AG09309 (cell line): ENCODE data around the gene SLC39A13.

Experiments
- DNase-seq: peaks from one replicate; pipeline ENCODE4 v3.0.0-alpha.2; 2010; ENCODE audit warnings: low read depth
- H3K4me3 ChIP-seq: 2 replicates; pipeline ENCODE4 v1.5.1; 2011; ENCODE audit warnings: mild to moderate bottlenecking, low read depth, low read length, moderate library complexity; ENCODE audit not compliant: control insufficient read depth
- TF ChIP-seq, protein P1 (sequence below): IDR thresholded peaks from 2 replicates; pipeline ENCODE4 v1.5.1; 2011; ENCODE audit warnings: mild to moderate bottlenecking, low read depth, low read length, inconsistent platforms; ENCODE audit not compliant: insufficient read depth, control insufficient read depth; ENCODE audit errors: missing control alignments

Gene SLC39A13

DNA sequence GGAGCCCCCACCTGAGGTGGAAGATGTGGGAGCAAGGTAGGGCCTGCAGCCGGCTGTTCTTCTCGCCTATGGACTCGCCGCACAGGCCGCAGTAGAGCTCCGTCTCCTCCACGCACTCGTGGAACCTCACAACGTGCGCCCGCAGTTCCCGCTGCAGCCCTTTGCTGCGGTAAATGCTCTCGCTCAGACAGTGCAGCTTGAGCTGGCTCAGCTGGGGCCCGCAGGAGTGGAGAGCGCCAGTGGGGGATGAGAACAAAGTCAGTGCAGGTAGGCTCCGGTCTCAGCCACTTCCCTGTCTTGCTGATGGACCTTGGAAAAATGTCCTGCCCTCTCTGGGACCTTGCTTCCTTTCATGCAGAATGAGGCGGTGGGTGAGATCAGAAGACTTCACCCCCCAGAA is 30.3 kb downstream of the SLC39A13 start:
- DNase-seq, result no peak
- no peak overlapping the region for H3K4me3 ChIP-seq
- TF ChIP-seq, protein P1, sequence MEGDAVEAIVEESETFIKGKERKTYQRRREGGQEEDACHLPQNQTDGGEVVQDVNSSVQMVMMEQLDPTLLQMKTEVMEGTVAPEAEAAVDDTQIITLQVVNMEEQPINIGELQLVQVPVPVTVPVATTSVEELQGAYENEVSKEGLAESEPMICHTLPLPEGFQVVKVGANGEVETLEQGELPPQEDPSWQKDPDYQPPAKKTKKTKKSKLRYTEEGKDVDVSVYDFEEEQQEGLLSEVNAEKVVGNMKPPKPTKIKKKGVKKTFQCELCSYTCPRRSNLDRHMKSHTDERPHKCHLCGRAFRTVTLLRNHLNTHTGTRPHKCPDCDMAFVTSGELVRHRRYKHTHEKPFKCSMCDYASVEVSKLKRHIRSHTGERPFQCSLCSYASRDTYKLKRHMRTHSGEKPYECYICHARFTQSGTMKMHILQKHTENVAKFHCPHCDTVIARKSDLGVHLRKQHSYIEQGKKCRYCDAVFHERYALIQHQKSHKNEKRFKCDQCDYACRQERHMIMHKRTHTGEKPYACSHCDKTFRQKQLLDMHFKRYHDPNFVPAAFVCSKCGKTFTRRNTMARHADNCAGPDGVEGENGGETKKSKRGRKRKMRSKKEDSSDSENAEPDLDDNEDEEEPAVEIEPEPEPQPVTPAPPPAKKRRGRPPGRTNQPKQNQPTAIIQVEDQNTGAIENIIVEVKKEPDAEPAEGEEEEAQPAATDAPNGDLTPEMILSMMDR, result no peak

DNA sequence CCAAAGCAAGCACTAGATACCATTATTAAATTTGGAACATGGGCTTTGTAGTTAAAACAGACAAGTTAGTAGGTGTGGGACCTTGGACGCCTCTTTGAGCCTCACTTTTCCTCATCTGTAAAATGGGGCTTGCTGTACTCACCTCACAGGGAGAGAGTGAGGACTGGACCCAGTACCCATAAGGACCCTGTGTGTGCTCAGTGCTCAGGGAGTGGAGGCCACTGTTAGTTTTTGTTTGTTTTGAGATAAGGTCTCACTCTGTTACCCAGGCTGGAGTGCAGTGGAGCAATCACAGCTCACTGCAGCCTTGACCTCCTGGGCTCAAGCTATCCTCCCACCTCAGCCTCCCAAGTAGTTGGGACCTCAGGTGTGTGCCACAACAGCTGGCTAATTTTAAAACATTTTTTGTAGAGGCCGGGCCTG is 31.7 kb downstream of the SLC39A13 start:
- TF ChIP-seq, protein P1, result no peak
- no peak overlapping the region for H3K4me3 ChIP-seq
- DNase-seq, result no peak

DNA sequence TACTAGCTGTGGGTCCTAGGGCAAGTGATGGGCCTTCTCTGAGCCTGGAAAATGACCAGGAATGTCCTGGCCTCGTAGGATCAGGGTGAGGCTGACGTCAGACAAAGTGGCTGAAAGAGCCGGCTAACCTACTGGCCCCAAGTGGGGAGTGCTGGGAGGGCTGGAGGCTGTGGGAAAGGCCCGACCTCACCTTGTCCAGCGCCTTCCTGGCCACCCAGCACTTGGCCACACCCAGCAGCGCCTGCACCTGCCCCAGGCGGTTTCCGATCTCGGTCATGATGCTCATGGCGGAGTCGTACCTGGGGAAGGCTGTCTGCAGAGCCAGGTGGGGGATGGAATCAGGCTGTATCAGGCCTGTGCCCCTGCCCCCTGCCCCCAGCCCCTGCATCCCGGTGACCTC is 33.0 kb downstream of the SLC39A13 start:
- no peak for DNase-seq
- H3K4me3 ChIP-seq, result no peak overlapping the region
- TF ChIP-seq, protein P1, result no peak

DNA sequence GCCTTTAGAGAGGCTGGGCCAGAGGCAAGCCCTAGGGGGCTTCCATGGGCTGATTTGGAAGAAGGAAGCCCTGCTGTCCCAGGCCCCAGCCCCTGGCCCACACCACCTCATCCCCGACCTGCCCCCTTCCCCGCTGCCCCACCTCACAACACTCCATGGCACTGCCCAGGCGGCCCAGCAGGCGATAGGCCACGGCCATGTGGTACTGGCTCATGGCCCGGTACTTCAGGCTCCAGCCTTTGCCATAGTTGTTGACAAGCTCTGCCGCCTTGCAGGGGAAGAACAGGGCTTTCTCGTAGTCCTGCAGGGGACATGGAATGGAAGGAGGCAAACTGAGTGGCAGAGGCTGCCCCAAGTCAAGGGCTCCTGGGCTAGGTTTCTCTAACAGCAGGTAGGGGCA is 34.1 kb downstream of the SLC39A13 start:
- no peak for DNase-seq
- TF ChIP-seq, protein P1, result no peak
- no peak overlapping the region for H3K4me3 ChIP-seq

DNA sequence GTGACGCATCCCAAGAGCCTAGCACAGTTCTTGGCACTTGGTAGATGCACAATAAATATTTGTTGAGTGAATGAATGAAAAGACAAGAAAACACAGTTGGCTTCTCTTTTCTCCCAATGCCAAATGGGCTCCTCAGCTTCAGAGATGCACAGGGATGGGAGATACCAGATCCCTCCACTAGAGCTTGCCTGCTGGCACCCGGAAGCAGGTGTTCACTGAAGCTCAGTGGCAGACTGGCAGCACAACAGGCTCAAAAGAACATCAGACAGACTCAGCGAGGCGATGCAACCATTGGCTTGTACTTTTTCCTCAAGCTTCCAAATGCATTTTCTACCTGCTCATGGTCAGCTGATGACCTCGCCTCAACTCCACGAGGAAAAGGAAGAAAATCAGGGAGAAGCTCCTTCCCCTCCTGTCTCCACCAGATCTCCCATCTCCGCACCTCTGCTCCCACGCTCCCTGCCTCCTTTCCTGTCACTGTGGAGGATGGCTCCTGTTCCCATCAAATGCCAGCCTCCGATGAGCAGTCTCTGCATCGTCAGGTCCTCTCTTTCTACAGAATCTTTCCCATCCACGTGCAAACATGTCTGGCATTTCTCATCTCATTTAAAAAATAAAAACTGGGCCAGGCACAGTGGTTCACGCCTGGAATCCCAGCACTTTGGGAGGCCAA is 34.8 kb downstream of the SLC39A13 start:
- no peak for DNase-seq
- TF ChIP-seq, protein P1, result no peak
- no peak overlapping the region for H3K4me3 ChIP-seq

DNA sequence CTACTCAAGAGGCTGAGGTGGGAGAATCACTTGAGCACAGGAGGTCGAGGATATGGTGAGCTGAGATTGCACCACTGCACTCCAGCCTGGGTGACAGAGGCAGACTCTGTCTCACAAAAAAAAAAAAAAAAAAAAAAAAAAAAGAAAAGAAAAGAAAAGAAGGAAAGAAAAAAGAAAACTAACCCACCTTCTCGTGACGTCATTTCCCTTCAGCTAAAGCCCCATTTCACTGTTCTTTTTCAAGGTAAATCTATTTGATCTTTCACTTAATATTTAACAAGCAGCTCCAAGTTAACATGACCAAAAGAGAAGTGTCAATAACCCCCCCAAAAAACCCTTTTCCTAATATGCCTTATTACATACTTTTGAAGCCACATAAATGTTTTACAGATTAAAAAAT is 35.4 kb downstream of the SLC39A13 start:
- no peak for DNase-seq
- H3K4me3 ChIP-seq, result no peak overlapping the region
- TF ChIP-seq, protein P1, result no peak
